ENCODE results near the gene CDKL4.

Gene CDKL4

DNA sequence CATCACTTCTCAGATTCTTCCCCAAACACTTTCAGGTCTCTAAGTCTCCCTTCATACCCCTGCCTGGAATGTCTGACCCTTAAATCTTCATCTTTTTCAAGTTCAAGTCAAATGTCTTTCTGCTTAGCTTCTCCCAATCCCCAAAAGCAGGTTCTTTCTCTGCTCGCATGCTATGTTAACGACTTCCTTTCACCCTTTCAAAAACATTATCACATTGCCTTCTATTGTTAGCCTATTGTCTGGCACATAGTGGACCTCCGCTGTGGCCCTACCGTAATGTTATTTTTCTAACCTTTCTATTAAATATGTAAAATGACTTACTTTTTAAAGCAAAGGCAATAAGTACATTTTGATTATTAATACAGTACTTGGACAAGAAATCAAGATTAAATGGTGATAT, 2.2 kb downstream of the CDKL4 start:
- Histone ChIP-seq H3K27me3 (replicated peaks) (no peaks in the 10 kb centered on the region), H3K27ac (no peak overlapping the region), H3K4me3 (ENCODE audit: low read depth, low read length) (no peak overlapping the region), H3K36me3 (replicated peaks) (no peaks in the 10 kb centered on the region)
- no peak for DNase-seq
- in situ Hi-C loops (cut with HindIII; ENCODE audit: low pct_ligation_motif_present, low sequenced_read_pairs) = loop anchor here (25.0 kb wide), 1 partner anchor 179 kb away; no protein-coding TSS in a partner anchor
- TF ChIP-seq, protein P1, sequence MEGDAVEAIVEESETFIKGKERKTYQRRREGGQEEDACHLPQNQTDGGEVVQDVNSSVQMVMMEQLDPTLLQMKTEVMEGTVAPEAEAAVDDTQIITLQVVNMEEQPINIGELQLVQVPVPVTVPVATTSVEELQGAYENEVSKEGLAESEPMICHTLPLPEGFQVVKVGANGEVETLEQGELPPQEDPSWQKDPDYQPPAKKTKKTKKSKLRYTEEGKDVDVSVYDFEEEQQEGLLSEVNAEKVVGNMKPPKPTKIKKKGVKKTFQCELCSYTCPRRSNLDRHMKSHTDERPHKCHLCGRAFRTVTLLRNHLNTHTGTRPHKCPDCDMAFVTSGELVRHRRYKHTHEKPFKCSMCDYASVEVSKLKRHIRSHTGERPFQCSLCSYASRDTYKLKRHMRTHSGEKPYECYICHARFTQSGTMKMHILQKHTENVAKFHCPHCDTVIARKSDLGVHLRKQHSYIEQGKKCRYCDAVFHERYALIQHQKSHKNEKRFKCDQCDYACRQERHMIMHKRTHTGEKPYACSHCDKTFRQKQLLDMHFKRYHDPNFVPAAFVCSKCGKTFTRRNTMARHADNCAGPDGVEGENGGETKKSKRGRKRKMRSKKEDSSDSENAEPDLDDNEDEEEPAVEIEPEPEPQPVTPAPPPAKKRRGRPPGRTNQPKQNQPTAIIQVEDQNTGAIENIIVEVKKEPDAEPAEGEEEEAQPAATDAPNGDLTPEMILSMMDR (IDR thresholded peaks at IDR 0.05; ENCODE audit: low read depth, low read length, missing control alignments) = no peak

GRCh38 chr2:39240758-39241157, 3.0 kb downstream of the CDKL4 start:
- Histone ChIP-seq H3K27me3 (replicated peaks) (no peaks in the 10 kb centered on the region), H3K4me3 (ENCODE audit: low read depth, low read length) (no peak overlapping the region), H3K27ac (no peak overlapping the region), H3K36me3 (replicated peaks) (no peaks in the 10 kb centered on the region)
- TF ChIP-seq, protein P1 (IDR thresholded peaks at IDR 0.05; ENCODE audit: low read depth, low read length, missing control alignments) = no peak
- in situ Hi-C loops (cut with HindIII; ENCODE audit: low pct_ligation_motif_present, low sequenced_read_pairs) = loop anchor here (25.0 kb wide), 1 partner anchor 178 kb away; no protein-coding TSS in a partner anchor
- DNase-seq = no peak

- no peaks in the 10 kb centered on the region for H3K36me3 ChIP-seq (replicated peaks)
- TF ChIP-seq, protein P1 (IDR thresholded peaks at IDR 0.05; ENCODE audit: low read depth, low read length, missing control alignments) = no peak
These were observed 9.0 kb downstream of the CDKL4 start for GRCh38 chr2:39234754-39235153.

DNA sequence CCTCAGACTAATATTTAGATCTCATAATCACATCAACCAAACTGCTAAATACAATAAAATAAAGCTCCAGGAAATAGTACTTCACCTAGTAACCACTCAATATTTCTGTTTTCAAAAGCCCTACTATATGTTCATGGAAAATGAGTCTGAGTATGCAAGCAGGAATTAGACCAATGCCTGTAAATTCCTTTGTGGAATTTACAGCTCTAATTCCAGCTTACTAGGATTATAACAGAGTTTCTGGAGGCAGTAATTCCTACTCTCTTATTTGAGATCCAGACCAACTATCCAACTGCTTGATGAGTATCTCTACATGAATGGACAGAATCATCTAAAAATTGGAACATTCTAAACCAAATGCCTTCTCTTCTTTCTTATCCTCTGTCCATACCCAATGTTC, 11.6 kb downstream of the CDKL4 start:
- no peaks in the 10 kb centered on the region for H3K36me3 ChIP-seq (replicated peaks)
- H3K4me3 ChIP-seq (ENCODE audit: low read depth, low read length) = no peak overlapping the region
- H3K27ac ChIP-seq = no peak overlapping the region
- H3K27me3 ChIP-seq (replicated peaks) = no peaks in the 10 kb centered on the region
- no peak for DNase-seq
- TF ChIP-seq, protein P1 (IDR thresholded peaks at IDR 0.05; ENCODE audit: low read depth, low read length, missing control alignments) = no peak
- in situ Hi-C loops (cut with HindIII; ENCODE audit: low pct_ligation_motif_present, low sequenced_read_pairs) = loop anchor here (25.0 kb wide), 1 partner anchor 170 kb away; no protein-coding TSS in a partner anchor

More at GRCh38 chr2:39234754-39235153, 9.0 kb downstream of the CDKL4 start:
- no peak for DNase-seq
- Histone ChIP-seq H3K4me3 (ENCODE audit: low read depth, low read length) (no peak overlapping the region), H3K27me3 (replicated peaks) (no peaks in the 10 kb centered on the region), H3K27ac (no peak overlapping the region)
- in situ Hi-C loops (cut with HindIII; ENCODE audit: low pct_ligation_motif_present, low sequenced_read_pairs) = loop anchor here (25.0 kb wide), 1 partner anchor 172 kb away; no protein-coding TSS in a partner anchor

- H3K36me3 ChIP-seq (replicated peaks) = no peaks in the 10 kb centered on the region
- no peak for DNase-seq
- H3K27ac ChIP-seq = no peak overlapping the region
- H3K27me3 ChIP-seq (replicated peaks) = no peaks in the 10 kb centered on the region
- in situ Hi-C loops (cut with HindIII; ENCODE audit: low pct_ligation_motif_present, low sequenced_read_pairs) = loop anchor here (25.0 kb wide), 1 partner anchor 166 kb away; no protein-coding TSS in a partner anchor
- peak overlapping the region; percentile 50 for H3K4me3 ChIP-seq (ENCODE audit: low read depth, low read length)
- TF ChIP-seq, protein P1 (IDR thresholded peaks at IDR 0.05; ENCODE audit: low read depth, low read length, missing control alignments) = no peak
These were observed 15.2 kb downstream of the CDKL4 start for GRCh38 chr2:39228413-39229209.

Data from brain microvascular endothelial cell (primary cell).